ENCODE data around the gene ARMC9. TPM values are rescaled to one million over a fixed set of nuclear protein-coding genes. Genes with fewer than 3 reads are reported as not detected.

ARMC9 gene
- total RNA-seq, 4 donors from 2014 or later: 2.8 to 15.9 (median 6.6) TPM

- DNase-seq (ENCODE audit: low spot score) (no peak), ATAC-seq (ENCODE audit: low FRiP score) (no peak)
- TF ChIP-seq CTCF (IDR thresholded peaks at IDR 0.05): no peak
Measured at GRCh38 chr2:231183851-231184250, 14.6 kb upstream of the ARMC9 start.

- ATAC-seq (ENCODE audit: low FRiP score) (no peak), DNase-seq (ENCODE audit: low spot score) (no peak)
- TF ChIP-seq CTCF (IDR thresholded peaks at IDR 0.05): no peak
Measured at GRCh38 chr2:231184319-231184718, 14.1 kb upstream of the ARMC9 start.

DNA sequence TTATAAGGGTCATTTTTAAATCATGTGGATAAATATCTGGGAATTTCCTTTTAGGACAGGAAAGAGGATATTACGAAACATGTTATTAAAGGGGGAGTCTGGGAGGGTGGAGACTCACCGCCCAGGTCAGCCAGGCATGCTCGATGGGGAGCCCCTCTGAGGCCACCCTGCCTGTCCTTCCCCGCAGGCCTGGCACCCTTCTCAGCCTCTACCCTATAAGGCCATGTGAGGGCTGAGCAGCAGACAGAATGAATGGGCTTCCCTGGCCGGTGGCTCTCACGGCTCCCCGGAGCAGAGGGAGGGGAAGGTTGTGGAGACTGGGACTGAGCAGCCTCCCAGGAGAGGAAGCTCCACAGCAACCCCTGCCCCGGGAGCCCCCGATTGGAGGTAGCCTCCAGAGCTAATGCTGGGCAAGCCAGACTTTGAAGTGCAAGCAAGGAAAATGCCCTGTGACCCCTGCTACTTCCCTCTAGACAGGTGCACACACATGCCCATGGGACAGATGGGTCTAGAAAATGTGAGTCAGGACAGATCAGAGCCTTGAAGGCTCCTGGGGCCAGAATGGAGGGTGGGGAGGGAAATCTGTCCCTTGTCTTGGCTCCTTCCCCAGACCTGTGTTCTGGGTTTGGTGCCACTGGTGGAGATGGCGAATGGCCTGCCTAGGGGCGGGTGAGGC lies 13.2 kb upstream of the ARMC9 start:
- no peak for TF ChIP-seq CTCF (IDR thresholded peaks at IDR 0.05)
- DNase-seq (ENCODE audit: low spot score): no peak

DNA sequence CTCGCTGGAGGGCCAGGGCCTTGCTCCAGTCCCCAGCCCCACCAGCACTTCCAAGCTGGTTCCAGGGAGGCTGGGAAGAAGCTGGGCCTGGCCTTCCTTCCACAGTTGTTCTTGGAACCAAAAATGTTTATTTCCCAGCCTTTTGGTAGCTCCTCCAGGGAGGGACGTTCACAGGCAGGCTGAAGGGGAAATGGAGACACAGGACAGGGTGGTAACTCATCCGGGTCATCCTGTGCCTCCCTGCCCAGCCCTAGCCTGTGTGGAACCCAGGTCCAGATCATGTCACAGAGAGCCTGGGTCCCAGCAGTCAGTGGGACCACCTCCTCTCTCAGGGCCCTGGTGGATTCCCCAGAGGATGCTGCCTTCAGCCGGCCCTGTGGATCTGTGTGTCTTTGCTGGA lies 12.5 kb upstream of the ARMC9 start:
- ATAC-seq (ENCODE audit: low FRiP score): no peak

More for the DNA sequence above, 13.2 kb upstream of the ARMC9 start:
- ATAC-seq (ENCODE audit: low FRiP score): no peak

GRCh38 chr2:231186325-231186724 lies 12.1 kb upstream of the ARMC9 start:
- ATAC-seq (ENCODE audit: low FRiP score) (no peak), DNase-seq (ENCODE audit: low spot score) (no peak)
- no peak for TF ChIP-seq CTCF (IDR thresholded peaks at IDR 0.05)

More for the DNA sequence above, 12.5 kb upstream of the ARMC9 start:
- TF ChIP-seq CTCF (IDR thresholded peaks at IDR 0.05): no peak
- DNase-seq (ENCODE audit: low spot score): no peak

GRCh38 chr2:231187736-231188505 lies 10.5 kb upstream of the ARMC9 start:
- DNase-seq (ENCODE audit: low spot score) (no peak), ATAC-seq (ENCODE audit: low FRiP score) (no peak)
- TF ChIP-seq CTCF (IDR thresholded peaks at IDR 0.05): no peak

All from omental fat pad (tissue), 4 donors.